GM21576 (cell line): ENCODE data around the gene HRH1.
"Not testable (repeated sequence)": the region's sequence is repeated elsewhere in the genome, so short reads cannot be mapped to it uniquely, and the experiment has no call there.

Experiments
- ATAC-seq: cut with Tn5 transposase; IDR thresholded peaks from one replicate; pipeline ENCODE4 v1.9.1; 2021; ENCODE audit warnings: mild to moderate bottlenecking, moderate library complexity; ENCODE audit not compliant: unreplicated experiment

The HRH1 gene

DNA sequence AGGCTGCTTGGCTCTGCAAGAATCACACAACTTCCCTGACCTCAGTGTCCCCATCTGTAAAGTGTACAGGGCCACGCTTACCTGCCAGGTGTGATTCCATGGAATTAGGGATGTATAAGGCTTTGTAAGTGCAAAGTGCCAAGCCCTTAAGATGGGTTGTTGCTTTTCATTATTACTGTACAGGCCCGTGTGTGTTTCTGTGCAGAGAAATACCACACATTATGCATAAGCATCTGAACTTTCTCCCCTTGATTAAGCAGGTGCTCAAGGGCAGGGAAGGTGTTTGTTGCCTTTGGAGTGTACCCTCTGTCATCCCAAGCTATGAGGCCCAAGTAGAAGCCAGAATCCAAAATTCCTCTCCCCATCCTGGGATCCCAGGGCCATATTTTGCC is 13.6 kb upstream of the HRH1 start:
- ATAC-seq = peak; percentile 25

DNA sequence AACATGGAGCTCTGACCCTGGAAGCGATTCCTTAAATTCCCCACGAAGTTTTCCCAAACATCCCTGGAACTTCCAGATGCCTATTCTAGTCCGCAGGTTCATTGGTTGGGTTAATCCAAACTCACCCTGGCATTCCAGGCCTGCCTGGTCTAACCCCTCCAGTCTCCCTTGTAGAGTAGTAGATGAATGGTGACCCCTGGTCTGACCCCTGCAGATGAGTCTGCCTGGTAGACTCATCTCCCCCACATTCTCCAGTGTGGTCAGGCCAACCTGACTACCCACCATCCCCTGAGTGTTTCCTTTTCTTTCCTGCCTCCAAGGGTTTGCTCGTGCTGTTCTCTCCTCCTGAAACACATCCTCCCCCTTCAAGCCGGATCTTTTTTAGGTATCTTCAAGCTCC is 10.8 kb upstream of the HRH1 start:
- no peak for ATAC-seq

- ATAC-seq = no peak
These were observed 9.3 kb upstream of the HRH1 start for GRCh38 chr3:11144996-11145395.

- ATAC-seq = no peak
These were observed 8.4 kb upstream of the HRH1 start for GRCh38 chr3:11145888-11146287.

GRCh38 chr3:11146773-11147660 is 7.3 kb upstream of the HRH1 start:
- ATAC-seq = no peak

DNA sequence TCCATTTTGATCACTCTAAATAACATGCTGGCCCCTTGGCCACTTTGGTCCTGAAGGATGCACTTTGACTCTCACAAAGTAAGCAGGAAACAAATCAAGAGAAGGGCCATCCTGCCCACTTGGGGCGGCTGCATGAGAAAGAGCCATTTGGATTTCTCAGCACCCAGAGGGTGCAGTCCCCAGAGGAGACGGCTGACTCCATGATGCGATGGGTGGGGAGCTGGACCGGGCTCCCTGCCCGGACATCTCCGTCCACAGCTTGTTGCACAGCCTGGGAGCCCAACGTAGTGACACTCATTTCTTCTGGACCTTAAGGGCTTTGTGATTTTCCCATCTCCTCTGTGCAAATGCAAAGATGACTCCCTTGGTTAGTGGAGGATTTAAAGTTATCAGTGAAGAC is 4.0 kb upstream of the HRH1 start:
- ATAC-seq = no peak

DNA sequence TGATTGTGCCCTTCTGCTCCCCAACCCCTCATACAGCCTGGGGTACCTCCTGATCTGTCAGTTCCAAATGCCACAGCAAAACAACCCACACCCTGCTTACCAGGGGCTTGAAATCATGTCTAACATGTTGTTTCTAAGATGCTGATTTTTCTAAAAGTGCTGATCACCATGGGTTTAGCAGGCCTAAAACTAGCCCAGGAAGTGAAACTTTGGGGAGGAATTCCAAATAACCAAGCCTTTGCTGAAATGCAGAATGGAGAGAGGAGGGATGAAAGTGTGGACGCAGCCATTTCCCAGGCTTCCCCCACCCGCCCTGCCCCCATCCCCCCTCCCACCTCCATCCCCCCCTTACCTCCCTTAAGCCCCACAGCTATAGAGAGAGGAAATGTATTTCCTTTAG is 2.0 kb upstream of the HRH1 start:
- ATAC-seq = no peak

DNA sequence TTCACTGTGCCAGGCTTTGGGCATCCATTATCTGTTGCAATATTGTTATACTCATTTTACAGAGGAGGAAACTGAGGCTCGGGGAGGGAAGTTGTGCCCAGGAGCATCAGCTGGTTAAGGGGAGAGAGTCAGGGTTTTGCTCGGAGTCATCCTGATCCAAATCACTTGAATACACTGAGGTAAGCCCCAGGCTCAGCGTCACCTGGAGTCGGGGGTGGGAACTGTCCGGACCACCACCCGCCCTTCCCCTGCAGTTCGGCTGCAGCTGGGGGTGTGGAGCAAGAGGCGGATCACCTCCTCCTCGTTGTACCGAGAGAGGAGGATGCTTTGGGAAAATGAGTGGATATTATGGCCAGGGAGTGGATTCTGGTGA is 646 bp downstream of the HRH1 start:
- no peak for ATAC-seq

- no peak for ATAC-seq
These were observed 1.2 kb downstream of the HRH1 start for GRCh38 chr3:11155341-11156025.

GRCh38 chr3:11156026-11156410 is 1.7 kb downstream of the HRH1 start:
- ATAC-seq = no peak

GRCh38 chr3:11157421-11157820 is 3.1 kb downstream of the HRH1 start:
- no peak for ATAC-seq

- ATAC-seq = no peak
These were observed 5.2 kb downstream of the HRH1 start for GRCh38 chr3:11159421-11159904.

DNA sequence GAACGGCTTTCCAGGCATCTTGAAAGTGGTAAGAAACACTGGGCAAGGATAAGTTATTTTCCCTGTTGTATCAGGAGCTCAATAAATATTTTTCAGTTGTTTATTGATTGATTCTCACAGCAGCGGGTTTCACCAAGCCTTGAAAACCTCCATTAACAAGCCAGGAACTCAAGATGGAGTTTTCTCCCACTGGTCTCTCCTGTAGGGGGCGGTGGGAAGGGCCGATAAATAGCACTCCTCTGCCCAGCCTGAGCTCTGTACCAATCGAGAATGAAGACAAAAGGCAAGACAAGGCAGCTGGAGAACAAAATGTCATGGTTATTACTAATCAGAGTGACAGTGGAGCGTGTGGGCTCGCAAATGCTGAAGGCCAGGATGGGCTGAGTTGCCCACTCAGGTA is 7.4 kb downstream of the HRH1 start:
- no peak for ATAC-seq

DNA sequence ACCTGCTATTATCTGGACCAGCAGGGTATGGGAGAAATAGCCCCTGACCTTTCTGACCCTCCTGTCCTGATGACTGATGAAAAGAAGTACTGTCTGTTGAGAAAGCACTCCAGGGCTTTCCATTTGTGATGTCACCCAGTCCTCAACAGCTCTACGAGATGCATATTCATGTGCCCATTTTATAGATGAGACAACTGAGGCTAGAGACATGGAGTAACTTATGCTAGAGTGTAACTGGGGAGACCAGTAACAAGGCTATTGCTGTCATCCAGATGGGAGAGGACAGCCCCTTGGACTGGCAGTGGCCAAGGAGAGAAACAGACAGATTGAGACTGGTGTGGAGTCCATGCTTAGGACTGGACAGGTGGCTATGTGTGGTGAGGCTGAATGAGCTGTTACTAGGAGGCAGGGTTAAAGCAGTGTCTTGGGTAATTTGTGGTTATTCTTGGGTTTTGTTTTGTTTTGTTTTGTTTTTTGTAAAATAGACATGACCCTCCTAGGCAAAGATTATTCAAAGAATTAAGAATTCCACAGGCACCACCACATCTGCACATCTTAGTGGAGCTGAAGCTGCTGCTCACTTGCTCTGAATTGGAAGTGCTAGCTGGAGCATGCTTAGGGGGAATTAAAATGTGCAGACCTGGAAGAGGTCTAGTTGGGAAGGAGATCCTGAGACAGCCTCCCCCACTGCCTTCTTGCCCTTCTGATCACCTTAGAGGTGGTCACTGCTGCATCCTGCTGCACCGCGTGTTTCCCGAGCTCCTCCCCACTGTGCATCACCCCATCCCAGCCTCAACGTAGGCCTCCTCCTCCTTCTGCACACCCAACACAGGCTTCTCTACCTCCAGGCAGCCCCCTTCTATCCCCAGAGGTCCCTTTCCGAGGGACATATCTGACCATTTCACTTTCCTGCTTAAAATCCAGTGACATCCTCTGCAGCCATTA is 8.4 kb downstream of the HRH1 start:
- ATAC-seq = no peak

DNA sequence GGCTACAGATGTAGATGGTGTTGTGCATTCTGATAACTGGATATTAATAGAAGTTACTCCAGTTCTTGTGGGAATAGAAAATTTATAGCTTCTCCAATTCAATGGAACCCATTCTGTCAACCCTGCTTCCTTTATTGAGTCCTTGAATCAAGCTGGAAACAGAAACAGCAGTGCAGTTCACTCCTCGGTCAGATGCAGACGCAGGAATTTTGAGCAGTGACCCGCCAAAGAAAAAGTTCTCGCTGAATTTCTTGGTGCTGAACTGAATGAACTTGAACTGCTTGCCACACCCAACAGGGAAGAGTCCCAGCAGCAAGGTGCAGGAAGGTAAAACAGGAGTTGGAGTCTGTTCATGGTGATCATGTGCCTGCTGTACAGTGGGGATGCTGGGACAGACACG is 10.3 kb downstream of the HRH1 start:
- no peak for ATAC-seq

DNA sequence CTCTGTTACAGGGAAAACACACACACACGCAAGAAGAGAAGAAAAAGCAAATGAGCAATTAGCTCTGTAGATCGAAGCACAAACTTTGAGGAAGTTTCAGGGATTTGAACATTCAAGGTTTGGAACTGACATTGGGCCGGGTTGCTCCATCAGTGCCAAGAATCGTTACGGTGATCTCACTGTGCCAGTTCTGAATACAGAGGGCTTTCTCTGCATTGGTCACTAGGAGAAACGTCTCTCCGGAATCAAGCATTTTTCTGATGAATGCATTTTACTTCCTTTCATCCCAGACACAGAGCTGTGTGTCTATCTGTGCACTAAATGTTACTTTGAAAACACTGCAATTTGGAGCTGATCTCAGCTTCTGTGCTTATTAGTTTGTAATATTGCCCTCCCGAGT is 11.2 kb downstream of the HRH1 start:
- no peak for ATAC-seq

- ATAC-seq = not testable (repeated sequence)
These were observed 12.6 kb downstream of the HRH1 start for GRCh38 chr3:11166807-11167400.

DNA sequence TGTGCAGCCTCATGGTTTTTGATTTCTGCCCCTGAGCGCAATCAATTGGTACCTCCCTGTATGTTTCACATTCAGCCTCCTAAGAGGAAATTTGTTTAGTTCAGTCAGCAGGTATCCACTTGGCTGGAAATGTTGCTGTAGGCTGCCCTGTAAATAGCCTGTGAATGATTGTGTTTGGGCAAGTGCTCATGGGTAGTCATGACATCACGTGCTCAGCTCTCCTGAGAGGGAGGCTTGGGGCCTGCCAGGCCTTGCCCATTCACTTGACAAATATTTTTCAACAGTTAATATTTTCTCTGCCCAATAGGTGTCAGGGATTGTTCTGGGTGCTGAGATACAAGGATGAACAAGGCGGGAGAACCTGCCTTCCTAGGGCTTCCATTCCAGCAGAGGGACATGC is 13.3 kb downstream of the HRH1 start:
- ATAC-seq = no peak

- no peak for ATAC-seq
These were observed 14.1 kb downstream of the HRH1 start for GRCh38 chr3:11168406-11168805.

- no peak for ATAC-seq
These were observed 14.8 kb downstream of the HRH1 start for GRCh38 chr3:11168881-11169805.
